Inferior parietal cortex (tissue), 1 donor: ENCODE results near the gene GBE1.

ENCODE experiments used
- DNase-seq: peaks from one replicate; pipeline ENCODE4 v3.0.0-alpha.2; 2016; ENCODE audit errors: extremely low spot score

The GBE1 gene

DNA sequence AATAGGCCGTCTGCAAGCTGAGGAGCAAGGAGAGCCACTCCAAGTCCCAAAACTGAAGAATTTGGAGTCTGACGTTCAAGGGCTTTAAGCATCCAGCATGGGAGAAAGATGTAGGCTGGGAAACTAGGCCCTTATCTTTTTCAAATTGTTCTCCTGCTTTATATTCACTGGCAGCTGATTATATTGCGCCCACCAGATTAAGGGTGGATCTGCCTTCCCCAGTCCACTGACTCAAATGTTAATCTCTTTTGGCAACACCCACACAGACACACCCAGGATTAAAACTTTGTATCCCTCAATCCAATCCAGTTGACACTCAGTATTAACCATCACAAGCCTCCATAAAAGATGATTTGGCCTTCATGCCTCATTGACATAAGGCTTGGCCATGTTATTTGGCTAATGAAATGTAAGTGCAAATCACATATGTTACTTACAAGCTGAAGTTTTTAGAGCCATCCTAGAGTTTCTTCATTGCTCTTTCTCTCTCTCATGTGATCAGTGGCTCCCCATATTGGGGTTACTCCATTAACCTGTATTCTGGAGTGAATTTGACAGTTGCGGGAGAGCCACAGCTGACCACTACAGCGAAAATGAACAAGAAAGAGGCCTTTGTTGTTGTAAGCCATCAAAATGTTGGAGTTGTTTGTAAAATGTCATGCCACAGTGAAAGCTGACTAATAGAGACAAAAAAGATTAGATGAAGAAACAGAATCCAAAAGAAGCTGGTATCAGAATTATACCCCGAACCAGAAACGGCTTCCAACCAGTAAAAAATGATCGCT, 61.7 kb downstream of the GBE1 start:
- no peak for DNase-seq

DNA sequence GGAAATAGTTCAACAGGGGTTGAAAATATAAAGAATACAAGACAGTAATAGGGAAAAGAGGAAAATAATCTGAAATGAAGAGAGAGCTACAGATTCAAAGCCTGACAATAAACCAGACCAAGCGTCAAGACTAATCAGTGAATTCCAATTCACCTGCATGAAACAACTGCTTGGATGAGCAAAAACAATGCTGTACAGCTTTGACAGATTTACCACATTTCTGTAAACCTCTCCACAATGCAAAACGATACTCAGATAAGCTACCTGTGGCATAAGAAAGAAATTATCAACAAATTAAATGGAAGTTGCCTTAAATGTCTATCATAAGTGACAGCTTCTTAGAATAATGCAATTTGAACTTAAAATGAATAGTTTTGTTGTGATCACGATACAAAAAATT, 65.4 kb downstream of the GBE1 start:
- no peak for DNase-seq

DNA sequence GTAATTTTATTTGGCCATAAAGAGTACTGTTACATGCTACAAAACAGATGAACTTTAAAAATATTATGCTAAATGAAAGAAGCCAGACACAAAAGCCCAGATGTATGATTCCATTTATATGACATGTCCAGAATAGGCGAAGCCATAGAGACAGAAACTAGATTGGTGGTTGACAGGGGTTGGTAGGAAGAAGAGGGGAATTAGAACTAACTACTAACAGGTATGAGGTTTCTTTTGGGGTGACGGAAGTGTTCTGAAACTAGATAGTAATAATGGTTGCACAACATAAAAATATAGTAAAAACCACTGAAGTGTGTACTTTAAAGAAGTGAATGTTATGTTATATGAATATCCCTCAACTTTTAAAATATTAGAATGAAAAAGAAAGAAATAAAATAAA, 66.1 kb downstream of the GBE1 start:
- no peak for DNase-seq

DNA sequence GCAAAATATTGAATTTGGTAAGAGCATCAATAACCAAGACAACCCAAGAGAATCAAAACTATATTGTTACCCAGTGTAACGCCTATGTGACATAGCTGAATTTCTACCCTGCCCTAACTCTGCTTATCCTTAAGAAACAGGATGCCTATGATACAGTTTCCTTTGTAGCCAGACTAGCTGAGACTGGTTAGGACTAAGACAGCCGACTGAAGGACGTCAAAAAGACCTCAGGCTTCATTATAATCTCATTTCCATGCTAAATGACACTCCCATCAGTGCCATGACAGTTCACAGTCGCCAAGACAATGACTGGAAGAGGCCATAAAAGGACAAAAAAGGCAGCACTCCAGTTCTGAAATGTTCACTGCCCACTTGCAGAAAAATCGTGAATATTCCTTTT, 66.8 kb downstream of the GBE1 start:
- DNase-seq: no peak

DNA sequence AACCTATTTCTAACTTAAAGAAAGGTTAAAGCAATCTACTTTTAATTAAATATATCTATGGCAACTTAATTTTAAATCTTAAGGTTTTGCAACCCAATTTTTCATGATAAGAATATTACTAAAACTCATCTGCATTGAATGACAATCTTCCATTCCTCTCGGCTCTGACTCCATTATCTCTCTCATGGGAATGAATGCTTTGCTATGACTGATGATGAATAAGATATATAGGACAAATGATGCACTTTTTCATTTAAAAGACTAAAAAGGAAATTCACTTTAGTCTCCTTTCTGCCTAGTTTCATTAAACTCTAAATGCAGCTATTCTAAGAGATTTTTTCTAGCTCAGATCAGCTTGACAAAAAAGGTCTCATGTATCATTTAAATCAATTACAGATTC, 68.7 kb downstream of the GBE1 start:
- no peak for DNase-seq

DNA sequence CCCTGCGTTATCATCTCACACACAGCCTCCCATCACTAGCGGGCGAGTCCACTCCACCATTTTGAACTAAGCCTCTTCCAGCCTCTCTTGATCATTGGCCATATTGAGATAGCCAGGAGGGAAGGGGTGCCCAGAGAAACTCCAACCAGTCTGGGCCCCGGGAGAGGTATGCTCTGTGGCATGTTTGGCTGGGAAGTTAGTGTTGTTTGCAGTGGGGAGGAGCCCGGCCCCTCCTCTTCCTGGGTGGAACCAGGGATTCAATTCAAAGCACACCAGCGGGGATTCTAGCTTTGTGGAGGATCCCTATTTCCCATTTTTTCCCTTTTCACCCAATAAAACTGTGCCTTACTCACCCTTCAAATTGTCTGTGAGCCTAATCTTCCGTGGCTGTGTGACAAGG, 71.8 kb downstream of the GBE1 start:
- DNase-seq: no peak

DNA sequence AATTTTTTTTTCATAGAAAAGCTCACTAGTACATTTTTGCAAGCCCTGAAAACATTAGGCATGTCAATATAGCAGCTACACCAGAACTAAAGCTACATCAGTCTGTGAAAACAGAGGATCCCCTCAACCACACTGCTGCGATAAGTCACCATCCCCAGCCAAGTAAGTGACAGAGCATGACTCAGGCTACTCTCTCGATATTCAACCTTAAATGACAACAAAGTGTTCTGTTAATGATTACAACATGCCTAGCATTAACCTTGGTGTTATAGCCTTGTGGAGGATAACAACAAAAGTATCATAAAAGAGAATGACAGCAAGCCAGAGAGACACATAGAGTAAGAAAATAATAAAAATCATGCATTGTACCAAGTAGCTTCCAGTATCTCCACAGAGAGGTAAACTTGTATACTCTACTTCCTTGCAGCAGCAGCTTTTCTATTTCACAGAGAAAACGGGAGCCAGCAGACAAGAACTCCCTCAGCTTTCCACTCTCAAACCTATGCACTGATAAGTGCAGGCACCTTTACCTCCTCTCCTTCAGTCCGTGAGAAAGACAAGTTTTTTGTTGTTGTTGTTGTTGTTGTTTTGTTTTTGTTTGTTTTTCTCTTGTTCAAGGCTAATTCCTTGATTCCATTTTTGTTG, 76.6 kb downstream of the GBE1 start:
- no peak for DNase-seq

DNA sequence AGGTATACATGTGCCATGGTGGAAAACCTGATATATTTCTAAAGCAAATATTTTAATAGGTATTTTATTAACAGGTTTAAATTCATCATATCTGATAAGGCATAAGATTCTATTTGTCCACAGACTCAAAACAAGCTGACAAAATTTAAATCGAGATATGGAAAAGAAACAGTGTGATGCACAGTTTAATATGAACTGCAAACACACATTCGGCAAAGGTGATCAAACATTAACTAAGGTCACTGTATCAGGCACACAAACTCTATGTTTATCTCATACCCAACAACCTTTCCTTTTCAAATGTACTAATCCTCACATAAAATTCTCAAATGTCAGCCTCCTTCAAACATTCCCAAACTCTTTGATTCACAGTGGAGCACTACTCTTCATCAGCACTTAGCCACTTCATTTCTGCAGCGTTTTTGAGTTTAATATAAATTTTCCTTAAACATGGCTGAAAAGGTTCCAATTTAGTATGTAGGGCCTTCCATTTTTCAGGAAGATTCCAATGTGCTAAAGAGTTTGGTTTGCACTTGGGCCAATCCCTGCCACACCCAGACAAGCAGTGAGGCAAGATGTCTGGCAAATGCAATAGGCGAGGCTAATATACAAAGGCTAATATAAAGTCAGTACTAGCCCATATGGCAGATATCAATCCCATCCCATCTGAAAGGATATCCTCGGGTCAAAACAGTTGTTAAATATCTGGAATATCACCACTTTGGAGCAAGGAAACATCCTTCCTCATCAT, 84.6 kb downstream of the GBE1 start:
- DNase-seq: no peak

DNA sequence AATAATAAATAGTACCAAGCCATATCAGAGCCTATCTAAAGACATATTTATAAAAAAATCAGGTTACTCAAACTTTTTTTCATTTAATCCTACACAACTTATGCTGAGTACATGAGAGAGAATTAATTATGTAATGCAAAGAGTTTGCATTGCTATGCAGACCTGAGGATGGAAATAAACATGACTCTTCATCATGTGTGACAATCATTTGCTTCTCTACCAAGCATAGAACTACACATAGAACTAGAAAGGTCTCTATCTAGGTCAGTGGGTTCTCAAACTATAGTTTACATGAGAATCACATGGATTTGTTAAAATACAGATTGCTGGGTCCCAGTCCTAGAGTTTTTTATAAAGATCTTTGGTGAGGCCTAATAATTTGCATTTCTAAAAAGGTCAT, 86.8 kb downstream of the GBE1 start:
- no peak for DNase-seq

DNA sequence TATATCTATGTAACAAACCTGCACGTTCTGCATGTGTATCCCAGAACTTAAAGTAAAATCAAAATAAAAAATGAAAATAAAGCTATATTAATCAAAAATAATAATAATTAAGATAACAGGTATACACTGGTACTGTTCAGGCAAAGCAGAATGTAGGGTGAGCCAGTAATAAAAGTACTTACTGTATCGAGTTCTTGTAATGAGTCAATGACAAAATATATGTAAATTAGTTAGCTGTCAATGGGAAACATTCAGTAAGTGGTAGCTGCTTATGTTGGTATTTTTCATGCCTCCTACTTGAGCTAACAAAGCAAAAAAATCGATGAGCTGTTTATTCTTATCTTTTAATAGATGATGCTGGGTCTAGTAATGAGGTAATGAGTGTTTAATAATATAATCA, 93.2 kb downstream of the GBE1 start:
- DNase-seq: no peak

DNA sequence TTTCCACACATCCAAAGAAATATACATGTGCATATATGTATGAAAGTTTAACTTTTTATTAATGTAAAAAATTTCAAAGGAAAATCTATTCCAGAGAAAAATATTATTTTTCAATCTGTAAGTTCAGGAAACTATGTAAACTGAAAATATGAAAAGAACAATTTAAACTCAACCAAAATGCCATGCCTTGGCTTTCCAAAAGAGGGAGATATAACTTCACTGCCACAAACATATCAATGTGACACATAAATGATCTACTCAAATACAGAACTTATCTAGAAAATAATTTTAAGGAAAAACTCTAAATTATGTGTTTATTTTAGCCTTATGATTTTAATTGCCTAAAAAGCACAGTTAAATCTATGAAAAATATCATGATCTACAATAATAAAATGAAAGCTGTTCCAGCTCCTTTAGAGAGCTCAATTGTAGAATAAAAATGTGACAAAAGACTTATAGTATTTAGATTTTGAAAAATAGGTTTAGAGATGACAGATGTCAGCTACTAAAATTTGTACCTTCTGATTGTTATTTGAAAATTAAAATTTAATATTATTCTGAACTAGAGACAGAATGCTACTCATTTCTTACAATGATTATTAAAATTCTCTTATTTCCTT, 94.8 kb downstream of the GBE1 start:
- peak; percentile 52 for DNase-seq

DNA sequence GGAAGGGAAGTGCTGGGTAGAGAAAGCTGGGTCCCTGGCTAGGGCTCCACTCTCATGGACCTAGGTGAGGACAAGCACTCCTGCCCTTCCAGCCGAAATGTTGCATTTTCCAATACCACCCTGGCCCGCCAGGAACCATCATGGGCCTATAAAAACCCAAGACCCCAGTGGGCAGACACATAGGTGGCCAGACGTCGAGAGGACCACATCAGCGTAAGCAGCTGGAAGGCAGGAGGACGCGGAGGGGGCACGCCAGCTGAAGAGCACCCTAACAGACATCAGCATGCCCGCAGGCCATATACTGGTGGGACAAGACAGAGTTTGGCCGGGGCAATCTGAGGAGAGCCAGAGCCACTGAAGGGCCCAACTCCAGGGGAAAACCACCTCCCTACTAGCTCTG, 98.3 kb downstream of the GBE1 start:
- DNase-seq: no peak

DNA sequence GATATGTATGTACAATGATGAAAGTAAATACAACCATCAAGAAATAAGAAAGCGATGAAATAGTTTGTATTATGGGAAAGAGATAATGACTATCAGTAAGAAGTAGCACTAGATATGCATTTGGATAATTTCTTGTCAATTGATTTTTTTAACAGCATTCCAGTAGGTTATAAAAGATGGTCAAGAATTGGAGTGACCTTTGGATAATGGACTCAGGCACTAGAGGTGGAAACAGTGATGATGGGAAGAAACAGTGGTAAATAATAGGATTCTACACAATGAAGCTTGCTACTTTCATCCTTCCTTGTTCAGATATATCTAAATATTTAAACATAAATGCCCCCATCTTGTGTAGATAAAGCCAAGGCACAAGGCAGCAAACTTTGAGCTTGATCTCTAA, 101.4 kb downstream of the GBE1 start:
- no peak for DNase-seq

DNA sequence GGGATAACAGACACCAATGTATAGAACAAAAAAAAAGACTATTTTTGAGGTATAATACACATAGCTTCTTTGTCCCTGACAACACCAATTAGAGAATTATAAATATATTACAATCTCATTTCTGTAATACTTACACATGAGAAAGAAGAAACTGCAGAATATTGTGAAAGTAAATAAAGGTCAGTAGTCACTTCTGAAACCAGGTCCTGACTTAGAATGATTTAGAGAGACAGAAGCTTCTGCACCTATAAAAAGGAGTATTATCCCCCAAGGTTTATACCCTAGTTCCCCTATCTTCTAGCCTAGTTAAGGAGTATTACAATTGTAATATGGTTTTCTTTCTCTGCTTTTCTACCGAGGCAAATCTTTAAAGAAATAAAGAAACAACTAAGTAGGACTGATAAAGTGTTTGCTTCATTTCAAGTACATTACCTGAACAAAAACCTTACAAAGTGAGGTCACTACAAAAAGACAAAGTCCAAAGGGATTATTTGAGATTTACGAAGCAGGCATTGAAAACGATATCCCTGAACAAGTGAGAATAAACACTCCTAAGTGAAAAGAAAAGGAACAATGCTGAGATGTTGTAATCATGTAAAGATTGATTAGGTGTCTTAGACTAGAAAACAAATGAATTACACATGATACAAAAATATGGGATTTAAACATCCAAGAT, 103.0 kb downstream of the GBE1 start:
- DNase-seq: no peak

DNA sequence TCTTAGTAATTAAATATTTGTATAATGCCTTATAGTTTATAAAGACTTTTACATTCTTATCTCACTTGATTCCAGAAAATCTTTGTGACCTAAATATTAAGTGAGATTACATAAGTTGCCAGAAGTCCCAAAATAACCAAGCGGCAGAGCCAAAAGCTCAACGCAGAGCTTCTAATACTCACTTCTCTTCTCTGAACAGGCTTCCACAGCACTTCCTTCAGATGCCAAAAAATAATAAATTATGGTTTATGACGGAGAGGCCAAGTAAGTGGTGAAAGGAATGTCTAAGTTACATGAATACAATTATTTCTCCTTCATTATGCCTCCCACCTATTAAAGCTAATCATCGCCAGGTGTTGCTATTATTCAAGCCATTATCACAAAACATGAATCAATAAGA, 110.3 kb downstream of the GBE1 start:
- no peak for DNase-seq

DNA sequence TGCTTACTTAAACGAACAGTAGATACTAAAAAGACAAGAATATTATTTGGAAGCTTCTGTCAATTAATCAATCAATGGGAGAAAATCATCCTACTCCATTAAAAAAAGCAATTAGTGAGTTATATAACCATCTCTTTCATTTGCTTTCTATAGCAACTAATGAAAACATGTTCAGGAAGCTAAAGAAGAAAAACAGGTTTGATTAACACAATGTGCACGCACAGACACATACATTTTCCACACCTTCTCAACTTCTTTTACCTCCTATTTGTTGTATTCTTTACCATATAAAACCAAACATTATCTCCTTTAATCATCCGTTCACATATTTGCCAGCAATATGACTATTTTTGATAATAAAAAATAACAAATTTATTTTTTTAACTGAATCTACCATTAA, 111.3 kb downstream of the GBE1 start:
- no peak for DNase-seq

DNA sequence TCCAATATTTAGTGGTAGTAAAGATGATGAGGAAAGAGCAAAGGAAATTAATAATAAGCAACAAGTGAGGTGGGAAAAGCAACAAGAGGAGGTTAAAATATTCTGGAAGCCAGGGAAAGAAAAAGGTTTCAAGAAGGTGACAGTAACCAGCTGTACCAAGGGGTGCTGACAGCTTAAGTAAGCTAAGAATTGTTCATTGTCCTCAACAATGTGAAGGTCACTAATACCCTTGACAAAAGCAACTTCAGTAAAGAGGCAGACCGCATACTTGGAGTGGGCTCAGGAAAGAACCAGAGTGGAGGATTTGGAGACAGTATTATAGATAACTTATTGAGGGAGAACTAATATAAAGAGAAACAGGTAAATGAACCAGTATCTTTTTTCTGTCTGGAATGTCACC, 116.2 kb downstream of the GBE1 start:
- no peak for DNase-seq

DNA sequence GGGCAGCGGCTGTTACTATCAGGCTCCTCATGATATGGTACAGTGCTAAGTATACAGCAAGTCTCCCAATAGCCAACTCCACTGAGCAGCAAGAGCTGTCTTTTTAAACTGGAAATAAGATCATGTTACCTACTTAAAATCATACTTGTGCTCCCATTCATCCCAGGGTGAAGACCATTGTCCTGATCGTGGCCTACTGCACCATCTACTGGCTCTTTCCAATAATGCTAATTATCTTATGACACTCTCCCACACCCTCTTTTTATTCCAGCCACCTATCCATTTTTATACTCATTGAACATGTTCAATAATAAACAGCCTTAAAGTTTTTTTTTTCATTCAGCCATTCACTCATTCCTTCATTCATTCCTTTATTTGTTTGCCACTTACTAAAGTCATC, 117.7 kb downstream of the GBE1 start:
- DNase-seq: no peak

DNA sequence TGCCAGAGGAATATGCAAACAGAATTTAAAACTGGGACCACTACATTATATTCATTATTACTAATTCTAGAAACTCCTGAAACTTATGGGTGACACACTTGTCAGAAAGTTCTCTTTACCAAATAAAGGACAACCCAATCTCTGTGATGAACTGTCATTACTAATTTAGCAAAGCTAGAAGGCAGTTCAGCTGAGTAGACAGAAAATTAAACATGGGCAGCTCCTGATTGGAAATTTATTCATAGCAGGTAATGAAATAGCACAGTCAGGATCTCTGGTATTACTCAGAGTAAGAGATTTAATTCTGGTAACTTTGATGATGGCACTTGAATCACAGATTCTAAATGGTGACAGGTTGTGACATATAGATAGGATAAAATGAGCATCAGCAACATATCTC, 123.0 kb downstream of the GBE1 start:
- no peak for DNase-seq

DNA sequence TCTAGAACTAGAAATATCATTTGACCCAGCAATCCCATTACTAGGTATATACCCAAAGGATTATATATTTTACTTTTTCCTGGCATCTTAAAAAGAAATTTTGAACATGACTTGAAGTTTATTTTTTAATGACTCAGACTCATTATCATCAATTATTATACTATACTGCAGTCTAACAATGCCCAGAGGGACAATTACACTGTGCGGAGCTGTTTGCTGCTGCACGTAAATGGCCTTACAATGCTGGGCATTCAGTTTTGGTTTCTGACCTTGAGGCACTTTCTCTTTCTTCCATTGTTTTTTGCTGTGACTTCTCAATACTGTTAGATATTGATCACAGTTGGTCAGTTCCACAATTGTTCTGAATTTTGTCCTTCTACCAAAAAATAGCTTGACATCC, 128.8 kb downstream of the GBE1 start:
- DNase-seq: no peak

DNA sequence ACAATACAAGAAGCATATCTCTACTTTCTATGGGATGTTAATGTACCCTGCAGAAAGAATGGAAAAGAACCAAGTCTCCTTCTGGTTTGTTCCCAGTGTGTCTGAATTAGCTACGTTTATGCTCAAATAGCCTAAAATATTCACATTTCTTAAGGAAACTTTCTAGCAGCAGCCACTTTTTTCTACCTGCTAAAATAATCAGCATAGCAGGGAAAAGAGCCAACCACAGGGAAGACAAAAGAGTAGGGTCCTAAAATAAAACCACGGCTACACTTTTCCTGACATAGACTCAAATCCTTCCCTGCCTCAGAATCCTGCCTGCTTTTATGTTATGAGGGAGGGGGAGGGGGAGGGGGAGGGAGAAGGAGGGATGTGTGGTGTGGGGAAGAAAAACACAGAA, 136.7 kb downstream of the GBE1 start:
- no peak for DNase-seq

DNA sequence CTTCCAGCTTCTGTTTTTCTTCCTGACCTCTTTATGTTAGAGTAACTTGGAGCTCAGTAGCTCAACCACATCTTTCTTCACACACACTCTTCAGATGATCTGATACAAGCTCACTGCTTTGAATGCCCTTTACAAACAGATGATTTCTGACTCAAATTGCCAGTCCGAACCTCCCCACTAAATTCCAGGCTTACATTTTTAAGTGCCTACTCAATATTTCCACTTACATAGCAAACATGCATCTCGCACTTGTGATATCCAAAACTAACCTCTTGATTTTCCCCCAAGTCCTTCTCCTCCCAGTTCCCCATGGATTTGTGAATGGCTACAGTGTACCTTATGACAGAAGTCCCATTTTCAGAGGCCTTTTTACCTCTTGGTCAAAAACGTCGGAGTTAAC, 139.1 kb downstream of the GBE1 start:
- DNase-seq: no peak
